OCI-LY1 (cell line): ENCODE measurements around the gene PSPC1.
"Not testable (repeated sequence)": the region's sequence is repeated elsewhere in the genome, so short reads cannot be mapped to it uniquely, and the experiment has no call there.

ENCODE experiments used
- H2AFZ ChIP-seq: fragments of 200-600 bp; sonication (generic), shearing (Covaris generic); 2 replicates; pipeline ENCODE4 v1.6.0; 2014; ENCODE audit warnings: antibody characterized with exemption, mild to moderate bottlenecking, low read length
- H3F3A ChIP-seq: fragments of 200-600 bp; sonication (generic), shearing (Covaris generic); 2 replicates; pipeline ENCODE4 v1.6.0; 2014; ENCODE audit warnings: mild to moderate bottlenecking, antibody characterized with exemption, low read length, moderate library complexity; ENCODE audit not compliant: insufficient read depth
- H3K27ac ChIP-seq: fragments of 200-600 bp; sonication (generic); 2 replicates; pipeline ENCODE4 v1.5.1; 2014; ENCODE audit warnings: low read length, mixed run types, mild to moderate bottlenecking, low read depth; ENCODE audit not compliant: poor library complexity, severe bottlenecking
- H3K27me3 ChIP-seq: fragments of 200-600 bp; sonication (generic); 2 replicates; pipeline ENCODE4 v1.6.0; 2014; ENCODE audit warnings: antibody characterized with exemption, mild to moderate bottlenecking, low read length, moderate library complexity; ENCODE audit not compliant: insufficient read depth
- H3K36me3 ChIP-seq: fragments of 200-600 bp; sonication (generic); 2 replicates; pipeline ENCODE4 v1.6.1; 2014; ENCODE audit warnings: mild to moderate bottlenecking, antibody characterized with exemption, low read length, moderate library complexity, mixed read lengths; ENCODE audit not compliant: insufficient read depth
- H3K4me1 ChIP-seq: fragments of 200-600 bp; sonication (generic); 2 replicates; pipeline ENCODE4 v1.5.1; 2014; ENCODE audit warnings: mild to moderate bottlenecking, low read length, moderate library complexity; ENCODE audit not compliant: insufficient read depth, severe bottlenecking
- H3K4me2 ChIP-seq: fragments of 200-600 bp; sonication (generic), shearing (Covaris generic); 2 replicates; pipeline ENCODE4 v1.6.1; 2014; ENCODE audit warnings: low read length
- H3K4me3 ChIP-seq: fragments of 200-600 bp; sonication (generic); 2 replicates; pipeline ENCODE4 v1.5.1; 2014; ENCODE audit warnings: low read length, low read depth, mild to moderate bottlenecking, mixed read lengths; ENCODE audit not compliant: poor library complexity, severe bottlenecking
- H3K79me2 ChIP-seq: fragments of 200-600 bp; shearing (Covaris generic); 2 replicates; pipeline ENCODE4 v1.6.1; 2016; ENCODE audit warnings: mixed run types, low read length, mixed read lengths; ENCODE audit not compliant: insufficient read depth
- H3K9ac ChIP-seq: fragments of 200-600 bp; sonication (generic), shearing (Covaris generic); 2 replicates; pipeline ENCODE4 v1.6.1; 2014; ENCODE audit warnings: mild to moderate bottlenecking, low read length, mixed read lengths
- H3K9me2 ChIP-seq: fragments of 200-600 bp; sonication (generic), shearing (Covaris generic); 2 replicates; pipeline ENCODE4 v1.6.1; 2014; ENCODE audit warnings: low read depth, mild to moderate bottlenecking, low read length, mixed read lengths
- H3K9me3 ChIP-seq: fragments of 200-600 bp; shearing (Covaris generic); 2 replicates; pipeline ENCODE4 v1.6.1; 2014; ENCODE audit warnings: low read length, mixed read lengths
- H4K20me1 ChIP-seq: fragments of 200-600 bp; sonication (generic), shearing (Covaris generic); 2 replicates; pipeline ENCODE4 v1.6.0; 2016; ENCODE audit warnings: mild to moderate bottlenecking, low read length; ENCODE audit not compliant: insufficient read depth
- EZH2 ChIP-seq: fragments of 200-600 bp; sonication (generic), shearing (Covaris generic); IDR thresholded peaks from 2 replicates; pipeline ENCODE4 v1.8.0; 2017; ENCODE audit warnings: borderline replicate concordance, mixed run types, mild to moderate bottlenecking, antibody characterized with exemption, low read length, moderate library complexity, mixed read lengths
- TF ChIP-seq, protein P1 (sequence below): fragments of 200-600 bp; sonication (generic), shearing (Covaris generic); IDR thresholded peaks from 2 replicates; pipeline ENCODE4 v1.5.1; 2017; ENCODE audit warnings: mild to moderate bottlenecking, antibody characterized with exemption, low read length, moderate library complexity, mixed read lengths

The PSPC1 gene

GRCh38 chr13:19782727-19783682, at the start of gene PSPC1:
PSPC1 (minus strand) TSS chr13:19782945; CDS start chr13:19782757, 188 bp downstream.
- peak within 1 kb of the TSS; percentile 78 for H3K27ac ChIP-seq
- peaks cover 19% of the 10 kb centered on the region for H3K36me3 ChIP-seq
- not testable (repeated sequence) for H3K27me3 ChIP-seq, H3F3A ChIP-seq, H4K20me1 ChIP-seq, H3K9me2 ChIP-seq, H3K9me3 ChIP-seq
- peak within 1 kb of the TSS; percentile 93; the same call in 1 of the 2 replicates for H2AFZ ChIP-seq
- H3K9ac ChIP-seq, result peak within 1 kb of the TSS; percentile 88
- H3K79me2 ChIP-seq, result peaks cover 22% of the 10 kb centered on the region
- peaks cover 14% of the 10 kb centered on the region for H3K4me1 ChIP-seq
- H3K4me2 ChIP-seq, result peak within 1 kb of the TSS; percentile 57
- H3K4me3 ChIP-seq, result peak within 1 kb of the TSS; percentile 79

DNA sequence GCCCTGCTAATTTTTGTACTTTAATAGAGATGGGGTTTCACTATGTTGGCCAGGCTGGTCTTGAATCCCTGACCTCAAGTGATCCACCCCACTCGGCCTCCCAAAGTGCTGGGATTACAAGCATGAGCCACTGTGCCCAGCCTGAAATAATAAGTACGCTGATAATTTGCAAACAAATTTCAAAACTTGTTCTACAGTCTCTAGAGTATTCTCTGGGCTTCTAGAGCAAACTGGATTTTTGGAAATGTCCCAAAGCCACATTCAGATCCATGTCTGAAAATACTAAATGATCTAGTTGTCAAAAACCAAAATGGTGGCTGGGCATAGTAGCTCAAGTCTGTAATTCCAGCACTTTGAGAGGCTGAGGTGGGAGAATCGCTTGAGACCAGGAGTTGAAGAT, 39.9 kb upstream of the PSPC1 start:
- Histone ChIP-seq H3K9me2 (no peaks in the 10 kb centered on the region), H3K4me3 (no peak overlapping the region), H3K79me2 (no peaks in the 10 kb centered on the region), H3K9ac (no peak overlapping the region), H3K4me1 (no peaks in the 10 kb centered on the region), H3K27ac (no peak overlapping the region), H3K9me3 (no peaks in the 10 kb centered on the region), H4K20me1 (no peaks in the 10 kb centered on the region), H2AFZ (no peak overlapping the region), H3F3A (no peaks in the 10 kb centered on the region), H3K4me2 (no peak overlapping the region), H3K36me3 (peaks cover 32% of the 10 kb centered on the region), H3K27me3 (no peaks in the 10 kb centered on the region)
- TF ChIP-seq, protein P1, sequence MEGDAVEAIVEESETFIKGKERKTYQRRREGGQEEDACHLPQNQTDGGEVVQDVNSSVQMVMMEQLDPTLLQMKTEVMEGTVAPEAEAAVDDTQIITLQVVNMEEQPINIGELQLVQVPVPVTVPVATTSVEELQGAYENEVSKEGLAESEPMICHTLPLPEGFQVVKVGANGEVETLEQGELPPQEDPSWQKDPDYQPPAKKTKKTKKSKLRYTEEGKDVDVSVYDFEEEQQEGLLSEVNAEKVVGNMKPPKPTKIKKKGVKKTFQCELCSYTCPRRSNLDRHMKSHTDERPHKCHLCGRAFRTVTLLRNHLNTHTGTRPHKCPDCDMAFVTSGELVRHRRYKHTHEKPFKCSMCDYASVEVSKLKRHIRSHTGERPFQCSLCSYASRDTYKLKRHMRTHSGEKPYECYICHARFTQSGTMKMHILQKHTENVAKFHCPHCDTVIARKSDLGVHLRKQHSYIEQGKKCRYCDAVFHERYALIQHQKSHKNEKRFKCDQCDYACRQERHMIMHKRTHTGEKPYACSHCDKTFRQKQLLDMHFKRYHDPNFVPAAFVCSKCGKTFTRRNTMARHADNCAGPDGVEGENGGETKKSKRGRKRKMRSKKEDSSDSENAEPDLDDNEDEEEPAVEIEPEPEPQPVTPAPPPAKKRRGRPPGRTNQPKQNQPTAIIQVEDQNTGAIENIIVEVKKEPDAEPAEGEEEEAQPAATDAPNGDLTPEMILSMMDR, result no peak

DNA sequence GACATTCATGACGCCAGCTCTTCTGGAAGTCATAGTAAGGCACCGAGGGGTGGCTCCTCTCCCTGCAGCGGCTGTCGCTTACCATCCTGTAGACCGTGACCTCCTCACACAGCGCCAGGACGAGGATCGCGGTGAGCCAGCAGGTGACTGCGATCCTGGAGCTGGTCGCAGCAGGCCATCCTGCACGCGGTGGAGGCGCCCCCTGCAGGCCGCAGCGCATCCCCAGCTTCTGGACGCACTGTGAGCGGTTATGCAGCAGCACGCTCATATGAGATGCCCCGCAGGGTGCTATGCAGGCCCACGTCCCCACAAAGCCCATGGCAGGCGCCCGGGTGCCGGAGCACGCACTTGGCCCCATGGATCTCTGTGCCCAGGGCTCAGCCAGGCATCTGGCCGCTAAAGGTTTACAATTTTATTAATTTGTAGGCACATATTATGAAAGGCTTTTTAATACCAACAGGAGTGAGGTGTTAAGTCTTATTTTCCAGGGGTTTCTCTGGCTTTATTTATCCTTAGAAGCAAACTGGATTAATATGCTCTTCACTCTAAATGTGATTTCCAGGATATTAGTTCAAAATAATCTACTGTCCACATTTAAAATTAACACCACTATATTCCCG, 35.6 kb upstream of the PSPC1 start:
- Histone ChIP-seq H3K9me3 (no peaks in the 10 kb centered on the region), H3K9ac (no peak overlapping the region), H3K4me2 (no peak overlapping the region), H4K20me1 (no peaks in the 10 kb centered on the region), H3K4me3 (no peak overlapping the region), H3K9me2 (no peaks in the 10 kb centered on the region), H3K27ac (no peak overlapping the region), H3K4me1 (no peaks in the 10 kb centered on the region), H3K36me3 (peaks cover 12% of the 10 kb centered on the region; the same call in 1 of the 2 replicates), H3K79me2 (no peaks in the 10 kb centered on the region), H3K27me3 (no peaks in the 10 kb centered on the region), H2AFZ (no peak overlapping the region), H3F3A (no peaks in the 10 kb centered on the region)
- TF ChIP-seq, protein P1, result peak; percentile 57
- no peak for TF ChIP-seq EZH2
